ENCODE results near the gene JAKMIP1.

Gene JAKMIP1

GRCh38 chr4:6095023-6095752, 105.2 kb downstream of the JAKMIP1 start:
- DNase-seq (ENCODE audit: low read depth in 2 of 2) = no peak

- DNase-seq (ENCODE audit: low read depth in 2 of 2) = no peak
These were observed 106.7 kb downstream of the JAKMIP1 start for GRCh38 chr4:6093671-6094070.

GRCh38 chr4:6092971-6093370, 107.4 kb downstream of the JAKMIP1 start:
- DNase-seq (ENCODE audit: low read depth in 2 of 2) = no peak

GRCh38 chr4:6092131-6092530, 108.2 kb downstream of the JAKMIP1 start:
- DNase-seq (ENCODE audit: low read depth in 2 of 2) = no peak

GRCh38 chr4:6090931-6091330, 109.4 kb downstream of the JAKMIP1 start:
- no peak for DNase-seq (ENCODE audit: low read depth in 2 of 2)

GRCh38 chr4:6088950-6089349, 111.4 kb downstream of the JAKMIP1 start:
- DNase-seq (ENCODE audit: low read depth in 2 of 2) = no peak

- DNase-seq (ENCODE audit: low read depth in 2 of 2) = no peak
These were observed 112.5 kb downstream of the JAKMIP1 start for GRCh38 chr4:6087669-6088341.

GRCh38 chr4:6086846-6087245, 113.5 kb downstream of the JAKMIP1 start:
- DNase-seq (ENCODE audit: low read depth in 2 of 2) = no peak

GRCh38 chr4:6085691-6086628, 114.4 kb downstream of the JAKMIP1 start:
- DNase-seq (ENCODE audit: low read depth in 2 of 2) = no peak

- DNase-seq (ENCODE audit: low read depth in 2 of 2) = no peak
These were observed 115.2 kb downstream of the JAKMIP1 start for GRCh38 chr4:6085028-6085690.

- DNase-seq (ENCODE audit: low read depth in 2 of 2) = no peak
These were observed 120.4 kb downstream of the JAKMIP1 start for GRCh38 chr4:6079965-6080364.

GRCh38 chr4:6078560-6078959, 121.8 kb downstream of the JAKMIP1 start:
- DNase-seq (ENCODE audit: low read depth in 2 of 2) = no peak

- no peak for DNase-seq (ENCODE audit: low read depth in 2 of 2)
These were observed 124.0 kb downstream of the JAKMIP1 start for GRCh38 chr4:6076391-6076790.

- DNase-seq (ENCODE audit: low read depth in 2 of 2) = no peak
These were observed 125.6 kb downstream of the JAKMIP1 start for GRCh38 chr4:6074758-6075157.

GRCh38 chr4:6071959-6072720, 128.2 kb downstream of the JAKMIP1 start:
- no peak for DNase-seq (ENCODE audit: low read depth in 2 of 2)

GRCh38 chr4:6071191-6071958, 129.0 kb downstream of the JAKMIP1 start:
- DNase-seq (ENCODE audit: low read depth in 2 of 2) = no peak

GRCh38 chr4:6069845-6070709, 130.3 kb downstream of the JAKMIP1 start:
- DNase-seq (ENCODE audit: low read depth in 2 of 2) = no peak

GRCh38 chr4:6068986-6069385, 131.4 kb downstream of the JAKMIP1 start:
- no peak for DNase-seq (ENCODE audit: low read depth in 2 of 2)

GRCh38 chr4:6065934-6066590, 134.3 kb downstream of the JAKMIP1 start:
- DNase-seq (ENCODE audit: low read depth in 2 of 2) = no peak

Data from activated CD4-positive, alpha-beta T cell treated with anti-CD3 and anti-CD28 coated beads for 24 hours (primary cell).